Psoas muscle (tissue), 8 donors: ENCODE results near the gene C10orf143. TPM values are rescaled to one million over a fixed set of nuclear protein-coding genes. Genes with fewer than 3 reads are reported as not detected.

Experiments
- ATAC-seq, 4 donors: fragments of 200-7000 bp; cut with Tn5 transposase; one replicate each; pipeline ENCODE4 v1.9.1; 2020; ENCODE audit warnings: moderate library complexity in 3 of 4, mild to moderate bottlenecking in 2 of 4
- DNase-seq, 2 donors: peaks; one replicate each; pipeline ENCODE4 v3.0.0-alpha.2; 2020
- H3K27ac ChIP-seq: fragments of 200-600 bp; one replicate; pipeline ENCODE4 v1.8.0; 2022
- H3K27me3 ChIP-seq, 3 donors: fragments of 200-600 bp in 1 of 3; one replicate each; pipeline versions ENCODE4 v1.6.1 to v1.8.0; 2013 to 2022; ENCODE audit warnings: low read length in 2 of 3, mild to moderate bottlenecking in 2 of 3, moderate library complexity in 1 of 3; ENCODE audit not compliant: insufficient read depth in 3 of 3
- H3K36me3 ChIP-seq, 2 donors: fragments of 200-600 bp in 1 of 2; one replicate each; pipeline versions ENCODE4 v1.6.1 to v1.8.0; 2013 to 2022; ENCODE audit warnings: low read depth in 1 of 2, mild to moderate bottlenecking in 1 of 2, moderate library complexity in 1 of 2; ENCODE audit not compliant: insufficient read depth in 1 of 2
- H3K4me1 ChIP-seq: fragments of 200-600 bp; one replicate; pipeline ENCODE4 v1.8.0; 2022
- H3K4me3 ChIP-seq: fragments of 200-600 bp; one replicate; pipeline ENCODE4 v1.8.0; 2022; ENCODE audit warnings: mild to moderate bottlenecking
- H3K9me3 ChIP-seq: fragments of 200-600 bp; one replicate; pipeline ENCODE4 v1.8.0; 2022
- WGBS, 3 donors: extraction: QIAGEN DNeasy Blood & Tissue Kit; methylation state at CpG; one replicate each; pipeline versions ENCODE4 v1.1.6 to v1.1.7; 2013; 5-methylcytosine and 5-hydroxymethylcytosine counted together
- intact Hi-C, 2 donors: fragments of 100-400 bp; cut with DNase I; formaldehyde crosslinking; loops; one replicate each; pipeline versions ENCODE4 v1.11.0 to v1.14.2; 2022
- polyA plus RNA-seq, 3 donors: library from polyadenylated mRNA; stranded (reverse); fragments of 200-250 nt; gene quantifications; one replicate each; pipeline ENCODE4 v1.2.3, GENCODE V29; 2013
- total RNA-seq, 4 donors: library from RNA; stranded (reverse); fragmentation: NEBNext Ultra II Directional in 2 of 4; extraction: Animal tissue kit (Norgen Biotek cat#: 25700) in 2 of 4; gene quantifications; one replicate each; pipeline versions ENCODE4 v1.2.1 to v1.2.4, GENCODE V29; 2021 to 2023
- TF ChIP-seq, protein P1 (sequence below): fragments of 200-600 bp; IDR thresholded peaks from one replicate; pipeline ENCODE4 v1.8.0; 2022; ENCODE audit warnings: antibody characterized with exemption
- donor health status: healthy with polysubstance abuse.
- donor health status: DM: no; HTN: no; CAD: no; lungs with moderate emphysema.
- donor health status: Bipolar disorder and iron deficiency.
- donor health status: healthy.
- donor health status: DM: yes; HTN: yes; CAD: no.
- donor health status: DM: no; HTN: no; CAD: no.
- donor health status: DM: no; HTN: no; CAD: no.
- donor health status: DM: yes; HTN: yes; CAD: no.

The C10orf143 gene
- total and polyA plus RNA-seq, 7 donors = 3.3 to 5.1 (median 4.7) TPM

- Histone ChIP-seq H3K4me3 (no peak overlapping the region), H3K27ac (no peak overlapping the region), H3K36me3 (peaks cover 0 to 19% of the 10 kb centered on the region in 2 donors), H3K9me3 (peaks cover 3% of the 10 kb centered on the region), H3K4me1 (no peaks in the 10 kb centered on the region), H3K27me3 (no peaks in the 10 kb centered on the region)
- intact Hi-C loops = no loop called here
- ATAC-seq (no peak), DNase-seq (no peak)
- WGBS, 3 donors = 81 to 89% (median 85%) methylated on average over 2 of the region's 2 CpGs
- TF ChIP-seq, protein P1, sequence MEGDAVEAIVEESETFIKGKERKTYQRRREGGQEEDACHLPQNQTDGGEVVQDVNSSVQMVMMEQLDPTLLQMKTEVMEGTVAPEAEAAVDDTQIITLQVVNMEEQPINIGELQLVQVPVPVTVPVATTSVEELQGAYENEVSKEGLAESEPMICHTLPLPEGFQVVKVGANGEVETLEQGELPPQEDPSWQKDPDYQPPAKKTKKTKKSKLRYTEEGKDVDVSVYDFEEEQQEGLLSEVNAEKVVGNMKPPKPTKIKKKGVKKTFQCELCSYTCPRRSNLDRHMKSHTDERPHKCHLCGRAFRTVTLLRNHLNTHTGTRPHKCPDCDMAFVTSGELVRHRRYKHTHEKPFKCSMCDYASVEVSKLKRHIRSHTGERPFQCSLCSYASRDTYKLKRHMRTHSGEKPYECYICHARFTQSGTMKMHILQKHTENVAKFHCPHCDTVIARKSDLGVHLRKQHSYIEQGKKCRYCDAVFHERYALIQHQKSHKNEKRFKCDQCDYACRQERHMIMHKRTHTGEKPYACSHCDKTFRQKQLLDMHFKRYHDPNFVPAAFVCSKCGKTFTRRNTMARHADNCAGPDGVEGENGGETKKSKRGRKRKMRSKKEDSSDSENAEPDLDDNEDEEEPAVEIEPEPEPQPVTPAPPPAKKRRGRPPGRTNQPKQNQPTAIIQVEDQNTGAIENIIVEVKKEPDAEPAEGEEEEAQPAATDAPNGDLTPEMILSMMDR = no peak
Measured at GRCh38 chr10:130080461-130080814, 30.2 kb downstream of the C10orf143 start.

DNA sequence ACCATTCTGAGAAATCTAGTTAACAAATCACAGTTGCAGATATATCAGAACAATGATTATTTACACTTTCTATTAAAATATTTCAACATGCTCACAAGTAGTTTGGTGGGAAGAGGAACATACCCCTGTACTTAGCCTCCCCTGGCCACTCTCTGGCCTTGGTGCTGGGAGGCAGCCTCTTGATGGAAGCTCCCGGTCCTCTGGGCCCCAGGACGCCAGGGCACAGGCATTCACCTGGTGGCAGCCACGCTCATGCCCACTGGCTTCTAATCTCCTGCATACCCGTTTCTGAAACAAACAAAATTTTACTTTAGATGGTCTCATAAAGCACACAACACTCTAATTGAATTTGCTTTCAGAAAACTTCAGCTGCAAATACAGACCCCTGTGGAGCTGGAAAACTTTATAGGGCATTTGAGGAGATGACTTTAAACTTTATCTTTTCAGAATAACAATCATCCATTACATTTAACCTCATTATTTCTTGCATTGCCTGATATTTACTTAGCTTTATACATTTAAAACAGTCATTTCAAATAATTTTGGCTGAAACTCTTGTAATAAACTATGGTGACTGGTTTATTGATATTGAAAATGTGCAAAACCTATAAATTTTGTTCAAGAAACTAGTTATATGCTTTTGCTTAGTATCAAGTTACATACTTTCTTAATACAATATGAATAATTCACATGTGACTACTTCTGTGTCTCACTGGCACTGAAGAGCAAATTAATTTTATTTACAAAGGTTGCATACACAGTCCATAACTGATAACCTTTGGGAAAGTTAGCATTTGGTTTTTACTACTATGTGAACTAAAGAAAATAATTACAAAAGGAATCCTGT is 30.8 kb downstream of the C10orf143 start:
- DNase-seq (no peak), ATAC-seq (no peak)
- H3K4me1 ChIP-seq = no peaks in the 10 kb centered on the region
- WGBS, 3 donors = 69 to 84% (median 80%) methylated on average over 4 of the region's 4 CpGs
- H3K4me3 ChIP-seq = no peak overlapping the region
- TF ChIP-seq, protein P1 = no peak
- no peaks in the 10 kb centered on the region for H3K27me3 ChIP-seq
- H3K36me3 ChIP-seq = peaks cover 0 to 19% of the 10 kb centered on the region in 2 donors
- H3K27ac ChIP-seq = no peak overlapping the region
- intact Hi-C loops = no loop called here
- peaks cover 3% of the 10 kb centered on the region for H3K9me3 ChIP-seq

DNA sequence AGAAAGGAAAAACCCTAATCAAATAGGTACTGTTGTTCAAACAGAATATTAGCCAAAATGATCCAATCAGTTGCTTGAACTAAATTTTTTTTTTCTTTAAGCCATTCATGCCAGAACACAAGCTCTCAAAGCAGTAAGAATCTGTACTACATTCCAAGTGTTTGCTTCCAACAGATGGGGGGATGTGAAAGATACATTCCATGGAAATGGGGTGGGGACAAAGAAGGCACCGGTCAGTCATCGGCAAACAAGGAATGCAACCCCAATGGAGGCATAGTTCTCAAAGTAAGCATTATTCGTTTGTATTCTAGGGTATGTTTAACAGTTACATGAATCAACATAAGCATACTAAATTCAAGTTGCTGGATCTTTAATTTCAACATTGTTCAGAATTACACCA is 32.5 kb downstream of the C10orf143 start:
- 67 to 85% (median 83%) methylated on average over 3 of the region's 3 CpGs for WGBS, 3 donors
- TF ChIP-seq, protein P1 = no peak
- no peak overlapping the region for H3K4me3 ChIP-seq
- H3K9me3 ChIP-seq = no peaks in the 10 kb centered on the region
- H3K36me3 ChIP-seq = peaks cover 0 to 19% of the 10 kb centered on the region in 2 donors
- no peaks in the 10 kb centered on the region for H3K4me1 ChIP-seq
- DNase-seq (no peak), ATAC-seq (no peak)
- intact Hi-C loops = no loop called here
- H3K27me3 ChIP-seq = no peaks in the 10 kb centered on the region
- H3K27ac ChIP-seq = no peak overlapping the region

DNA sequence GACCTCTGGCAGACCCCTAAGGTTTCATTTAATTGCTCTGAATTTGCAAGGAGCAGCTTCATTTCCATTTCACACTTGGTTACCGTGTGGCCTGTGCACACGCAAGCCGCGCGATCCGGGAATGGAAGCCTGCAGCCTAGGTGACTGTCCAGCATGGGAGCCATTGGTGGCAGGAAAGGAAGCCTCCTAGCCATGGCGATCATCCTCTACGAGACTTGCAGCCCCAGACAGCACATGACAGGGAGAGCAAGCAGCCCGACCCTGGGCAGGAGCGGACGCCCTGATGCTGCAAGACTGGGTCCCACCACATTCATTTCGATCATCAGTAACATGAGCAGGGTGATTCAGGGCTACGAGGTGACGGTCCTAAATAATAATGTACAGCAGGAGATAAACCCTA is 33.9 kb downstream of the C10orf143 start:
- intact Hi-C loops = no loop called here
- no peak for ATAC-seq
- WGBS, 3 donors = 94 to 97% (median 96%) methylated on average over 14 of the region's 14 CpGs

More for the DNA sequence above, 33.9 kb downstream of the C10orf143 start:
- Histone ChIP-seq H3K27me3 (no peaks in the 10 kb centered on the region), H3K27ac (no peak overlapping the region), H3K4me1 (no peaks in the 10 kb centered on the region), H3K4me3 (no peak overlapping the region), H3K36me3 (peaks cover 0 to 19% of the 10 kb centered on the region in 2 donors), H3K9me3 (peaks cover 6% of the 10 kb centered on the region)
- TF ChIP-seq, protein P1 = no peak
- no peak for DNase-seq
